ENCODE measurements around the gene RAB18.

GRCh38 chr10:27513451-27514191 lies 9.5 kb downstream of the RAB18 start:
- no peak for TF ChIP-seq CTCF (conservative IDR thresholded peaks at IDR 0.05; ENCODE audit: low read depth in 2 of 2)
- TF ChIP-seq EZH2 (IDR thresholded peaks at IDR 0.05; ENCODE audit: low read depth, unreplicated experiment): no peak
- no peak for TF ChIP-seq EZH2phosphoT487 (IDR thresholded peaks at IDR 0.05; ENCODE audit: unreplicated experiment)
- no peak for TF ChIP-seq POLR2AphosphoS5 (IDR thresholded peaks at IDR 0.05; ENCODE audit: low read depth)
- TF ChIP-seq REST (IDR thresholded peaks at IDR 0.05; ENCODE audit: unreplicated experiment): no peak
- no peak for TF ChIP-seq ZNF462 (CRISPR knock-in tag; IDR thresholded peaks at IDR 0.05)
- TF ChIP-seq NANOG (IDR thresholded peaks at IDR 0.05; ENCODE audit: borderline replicate concordance): no peak
- TF ChIP-seq CREB1 (CRISPR knock-in tag; IDR thresholded peaks at IDR 0.05; ENCODE audit: low read depth): no peak
- TF ChIP-seq STAT1 (IDR thresholded peaks at IDR 0.05; ENCODE audit: unreplicated experiment): no peak
